Muscle of leg (tissue), 11 donors: Measurements from ENCODE around the gene MED10. TPM values are rescaled to one million over a fixed set of nuclear protein-coding genes. Genes with fewer than 3 reads are reported as not detected.

ENCODE experiments used
- DNase-seq: peaks from one replicate; pipeline ENCODE4 v3.0.0; 2013
- H3K27ac ChIP-seq: one replicate; pipeline ENCODE4 v1.5.1; 2013; ENCODE audit warnings: mild to moderate bottlenecking, low read length, control low read depth
- H3K27me3 ChIP-seq: one replicate; pipeline ENCODE4 v1.6.1; 2013; ENCODE audit warnings: low read length; ENCODE audit not compliant: control insufficient read depth, insufficient read depth
- H3K36me3 ChIP-seq: one replicate; pipeline ENCODE4 v1.6.1; 2013; ENCODE audit warnings: low read length; ENCODE audit not compliant: control insufficient read depth, insufficient read depth
- H3K4me1 ChIP-seq: one replicate; pipeline ENCODE4 v1.6.1; 2013; ENCODE audit warnings: low read length; ENCODE audit not compliant: control insufficient read depth, insufficient read depth
- H3K4me3 ChIP-seq: one replicate; pipeline ENCODE4 v1.5.1; 2013; ENCODE audit warnings: low read length, control low read depth
- H3K9me3 ChIP-seq: replicated peaks from 2 replicates; pipeline ENCODE4 v1.6.1; 2013; ENCODE audit warnings: low read depth, low read length; ENCODE audit not compliant: control insufficient read depth
- WGBS: methylation state at CpG from one replicate; pipeline ENCODE4 v1.1.5; 2013; ENCODE audit warnings: missing lambda C conversion rate; ENCODE audit not compliant: insufficient coverage; 5-methylcytosine and 5-hydroxymethylcytosine counted together
- polyA plus RNA-seq, 8 donors: library from polyadenylated mRNA; unstranded; fragments of 120-200 nt; gene quantifications; one replicate each; pipeline versions ENCODE4 v1.2.1 to v1.2.3, GENCODE V29; 2013; ENCODE audit warnings: inconsistent platforms in 1 of 8, low replicate concordance in 1 of 8; ENCODE audit not compliant: insufficient read length in 8 of 8, insufficient read depth in 1 of 8
- total RNA-seq: library from RNA; stranded (reverse); fragments of 120-200 nt; gene quantifications from one replicate; pipeline ENCODE4 v1.2.4, GENCODE V29; 2013

Gene MED10
- total and polyA plus RNA-seq, 9 donors, result 15.6 to 41.4 (median 35.8) TPM

- no peaks in the 10 kb centered on the region for H3K36me3 ChIP-seq
- DNase-seq, result no peak
- H3K4me1 ChIP-seq, result no peaks in the 10 kb centered on the region
- peaks cover 3% of the 10 kb centered on the region for H3K27me3 ChIP-seq
- no peak overlapping the region for H3K27ac ChIP-seq
- WGBS, result 33% methylated on average over 3 of the region's 4 CpGs
- no peaks in the 10 kb centered on the region for H3K9me3 ChIP-seq
- H3K4me3 ChIP-seq, result no peak overlapping the region
These were observed 34.5 kb upstream of the MED10 start for GRCh38 chr5:6412811-6413210.

GRCh38 chr5:6411141-6411540 is 32.8 kb upstream of the MED10 start:
- Histone ChIP-seq H3K36me3 (no peaks in the 10 kb centered on the region), H3K4me1 (no peaks in the 10 kb centered on the region), H3K4me3 (no peak overlapping the region), H3K9me3 (no peaks in the 10 kb centered on the region), H3K27ac (no peak overlapping the region), H3K27me3 (peaks cover 3% of the 10 kb centered on the region)
- WGBS, result 79% methylated on average over 14 of the region's 15 CpGs
- no peak for DNase-seq

- no peak for DNase-seq
- no peaks in the 10 kb centered on the region for H3K36me3 ChIP-seq
- no peaks in the 10 kb centered on the region for H3K9me3 ChIP-seq
- H3K27ac ChIP-seq, result no peak overlapping the region
- WGBS, result 86% methylated on average over 3 of the region's 9 CpGs
- no peak overlapping the region for H3K4me3 ChIP-seq
- H3K4me1 ChIP-seq, result no peaks in the 10 kb centered on the region
- H3K27me3 ChIP-seq, result peaks cover 3% of the 10 kb centered on the region
These were observed 32.1 kb upstream of the MED10 start for GRCh38 chr5:6410421-6410820.

- WGBS, result 73% methylated on average over 5 of the region's 8 CpGs
- H3K27me3 ChIP-seq, result peaks cover 3% of the 10 kb centered on the region
- no peak overlapping the region for H3K27ac ChIP-seq
- no peaks in the 10 kb centered on the region for H3K36me3 ChIP-seq
- H3K4me3 ChIP-seq, result no peak overlapping the region
- no peaks in the 10 kb centered on the region for H3K4me1 ChIP-seq
- DNase-seq, result no peak
- no peaks in the 10 kb centered on the region for H3K9me3 ChIP-seq
These were observed 30.5 kb upstream of the MED10 start for GRCh38 chr5:6408627-6409446.

GRCh38 chr5:6408260-6408596 is 29.9 kb upstream of the MED10 start:
- Histone ChIP-seq H3K27ac (no peak overlapping the region), H3K4me3 (no peak overlapping the region), H3K27me3 (peaks cover 3% of the 10 kb centered on the region), H3K4me1 (no peaks in the 10 kb centered on the region), H3K36me3 (no peaks in the 10 kb centered on the region), H3K9me3 (no peaks in the 10 kb centered on the region)
- no peak for DNase-seq
- whole genome bisulfite sequencing, result 66% methylated on average over 4 of the region's 5 CpGs

GRCh38 chr5:6407558-6408259 is 29.4 kb upstream of the MED10 start:
- no peak for DNase-seq

GRCh38 chr5:6405591-6405990 is 27.2 kb upstream of the MED10 start:
- Histone ChIP-seq H3K4me1 (no peaks in the 10 kb centered on the region), H3K9me3 (no peaks in the 10 kb centered on the region), H3K27me3 (no peaks in the 10 kb centered on the region), H3K4me3 (no peak overlapping the region), H3K27ac (no peak overlapping the region), H3K36me3 (no peaks in the 10 kb centered on the region)
- no peak for DNase-seq
- WGBS, result 71% methylated on average over 4 of the region's 4 CpGs

More at GRCh38 chr5:6407558-6408259, 29.4 kb upstream of the MED10 start:
- Histone ChIP-seq H3K27ac (no peak overlapping the region), H3K9me3 (no peaks in the 10 kb centered on the region), H3K27me3 (no peaks in the 10 kb centered on the region), H3K4me1 (no peaks in the 10 kb centered on the region), H3K36me3 (no peaks in the 10 kb centered on the region), H3K4me3 (no peak overlapping the region)
- WGBS, result 40% methylated on average over 1 of the region's 6 CpGs

- no peaks in the 10 kb centered on the region for H3K9me3 ChIP-seq
- H3K27ac ChIP-seq, result no peak overlapping the region
- peaks cover 2% of the 10 kb centered on the region for H3K27me3 ChIP-seq
- H3K36me3 ChIP-seq, result no peaks in the 10 kb centered on the region
- DNase-seq, result no peak
- WGBS, result 100% methylated on average over 2 of the region's 4 CpGs
- no peak overlapping the region for H3K4me3 ChIP-seq
- H3K4me1 ChIP-seq, result no peaks in the 10 kb centered on the region
These were observed 25.8 kb upstream of the MED10 start for GRCh38 chr5:6404129-6404528.

GRCh38 chr5:6403416-6403815 is 25.1 kb upstream of the MED10 start:
- Histone ChIP-seq H3K27ac (no peak overlapping the region), H3K36me3 (no peaks in the 10 kb centered on the region), H3K4me3 (no peak overlapping the region), H3K9me3 (no peaks in the 10 kb centered on the region), H3K27me3 (peaks cover 2% of the 10 kb centered on the region), H3K4me1 (no peaks in the 10 kb centered on the region)
- no peak for DNase-seq
- WGBS, result 100% methylated on average over 1 of the region's 4 CpGs

- Histone ChIP-seq H3K36me3 (no peaks in the 10 kb centered on the region), H3K4me1 (no peaks in the 10 kb centered on the region), H3K27ac (no peak overlapping the region), H3K9me3 (peaks cover 3% of the 10 kb centered on the region), H3K4me3 (no peak overlapping the region), H3K27me3 (peaks cover 2% of the 10 kb centered on the region)
- 43% methylated on average over 2 of the region's 6 CpGs for WGBS
- no peak for DNase-seq
These were observed 24.6 kb upstream of the MED10 start for GRCh38 chr5:6402939-6403338.
